Ovary (tissue), 9 donors: ENCODE measurements around the gene BRD4. TPM values are rescaled to one million over a fixed set of nuclear protein-coding genes. Genes with fewer than 3 reads are reported as not detected.

Source experiments
- DNase-seq, 5 donors: peaks; one replicate each; pipeline ENCODE4 v3.0.0-alpha.2; 2019 to 2020
- H3K27ac ChIP-seq, 2 donors: fragments of 200-600 bp; one replicate each; pipeline versions ENCODE4 v1.5.1 to v1.8.0; 2019 to 2022
- H3K27me3 ChIP-seq: fragments of 200-600 bp; one replicate; pipeline ENCODE4 v1.8.0; 2022
- H3K36me3 ChIP-seq: fragments of 200-600 bp; sonication (generic); one replicate; pipeline ENCODE4 v1.5.1; 2019
- H3K4me1 ChIP-seq: one replicate; pipeline ENCODE4 v1.8.1; 2013; ENCODE audit warnings: mild to moderate bottlenecking, moderate library complexity; ENCODE audit not compliant: insufficient read depth
- H3K4me3 ChIP-seq: fragments of 200-600 bp; sonication (generic); one replicate; pipeline ENCODE4 v1.5.1; 2017
- H3K9me3 ChIP-seq, 2 donors: fragments of 200-600 bp in 1 of 2; sonication (generic) in 1 of 2; one replicate each; pipeline versions ENCODE4 v1.5.1 to v1.8.1; 2013 to 2019; ENCODE audit warnings: mild to moderate bottlenecking in 1 of 2, moderate library complexity in 1 of 2
- CTCF ChIP-seq, 3 donors: fragments of 450-650 bp in 2 of 3; fragments of 200-600 bp in 1 of 3; IDR thresholded peaks; one replicate each; pipeline versions ENCODE4 v1.5.1 to v1.8.0; 2016 to 2022; ENCODE audit warnings: antibody characterized with exemption in 3 of 3, mild to moderate bottlenecking in 1 of 3
- EP300 ChIP-seq: sonication (generic); formaldehyde crosslinking; IDR thresholded peaks from one replicate; pipeline ENCODE4 v1.6.1; 2017; ENCODE audit warnings: antibody characterized with exemption
- POLR2A ChIP-seq: fragments of 450-650 bp; IDR thresholded peaks from one replicate; pipeline ENCODE4 v1.6.1; 2017; ENCODE audit warnings: antibody characterized with exemption, mild to moderate bottlenecking, moderate library complexity
- WGBS, 3 donors: extraction: QIAGEN DNeasy Blood & Tissue Kit in 1 of 3; methylation state at CpG; one replicate each; pipeline versions ENCODE4 v1.1.5 to v1.1.7; 2013 to 2017; 5-methylcytosine and 5-hydroxymethylcytosine counted together
- intact Hi-C, 4 donors: fragments of 100-400 bp; cut with DNase I; formaldehyde crosslinking; loops; one replicate each; pipeline versions ENCODE4 v1.11.0 to v1.15.1; 2022 to 2023
- polyA plus RNA-seq, 2 donors: library from polyadenylated mRNA; stranded (reverse); fragments of 200-250 nt in 1 of 2; fragments of 350-450 nt in 1 of 2; fragmentation: Illumina TruSeq in 1 of 2; extraction: RNeasy Lipid Tissue Mini Kit (QIAGEN cat#74804) in 1 of 2; gene quantifications; one replicate each; pipeline ENCODE4 v1.2.3, GENCODE V29; 2013 to 2014
- total RNA-seq, 7 donors: library from RNA; depleted of rRNA in 2 of 7; stranded (reverse); fragments of >200 nt in 2 of 7; fragmentation: NEBNext Ultra II Directional in 3 of 7; extraction: Animal tissue kit (Norgen Biotek cat#: 25700) in 3 of 7; gene quantifications; one replicate each; pipeline versions ENCODE4 v1.1.0 to v1.2.4, GENCODE V29; 2016 to 2023
- donor health status: DM: no; HTN: no; CAD: no; lungs with moderate emphysema.
- donor health status: DM: no; HTN: no; CAD: no.
- donor health status: Bipolar disorder and iron deficiency.
- donor health status: DM: yes; HTN: yes; CAD: no.
- donor health status: DM: no; HTN: no; CAD: no.
- donor health status: DM: yes; HTN: yes; CAD: no.

The BRD4 gene
- total and polyA plus RNA-seq, 9 donors: 19.6 to 127 (median 90.4) TPM

GRCh38 chr19:15303105-15303780 is 29.1 kb downstream of the BRD4 start:
- no peak overlapping the region for H3K27ac ChIP-seq
- no peak for DNase-seq
- WGBS, 3 donors: 25 to 34% (median 34%) methylated on average over 7 of the region's 7 CpGs
- no peaks in the 10 kb centered on the region for H3K9me3 ChIP-seq
- H3K4me1 ChIP-seq: peaks cover 31% of the 10 kb centered on the region
- H3K27me3 ChIP-seq: no peaks in the 10 kb centered on the region
- TF ChIP-seq CTCF (IDR thresholded peaks at IDR 0.05): no peak
- TF ChIP-seq POLR2A: no peak
- TF ChIP-seq EP300: no peak
- intact Hi-C loops: no loop called here
- no peak overlapping the region for H3K4me3 ChIP-seq
- no peaks in the 10 kb centered on the region for H3K36me3 ChIP-seq

- DNase-seq: no peak
- Histone ChIP-seq H3K4me1 (peaks cover 46% of the 10 kb centered on the region), H3K27ac (no peak overlapping the region), H3K36me3 (no peaks in the 10 kb centered on the region), H3K4me3 (no peak overlapping the region), H3K9me3 (no peaks in the 10 kb centered on the region), H3K27me3 (no peaks in the 10 kb centered on the region)
- WGBS, 3 donors: 53 to 63% (median 55%) methylated on average over 6 of the region's 6 CpGs
- TF ChIP-seq POLR2A (no peak), EP300 (no peak), CTCF (IDR thresholded peaks at IDR 0.05) (no peak)
- intact Hi-C loops: no loop called here
These were observed 31.7 kb downstream of the BRD4 start for GRCh38 chr19:15300533-15301197.

- no peak for DNase-seq
- no peak overlapping the region for H3K27ac ChIP-seq
- TF ChIP-seq POLR2A (no peak), CTCF (IDR thresholded peaks at IDR 0.05) (no peak), EP300 (no peak)
- peaks cover 51% of the 10 kb centered on the region for H3K4me1 ChIP-seq
- intact Hi-C loops: no loop called here
- no peaks in the 10 kb centered on the region for H3K27me3 ChIP-seq
- H3K36me3 ChIP-seq: no peaks in the 10 kb centered on the region
- no peak overlapping the region for H3K4me3 ChIP-seq
- H3K9me3 ChIP-seq: no peaks in the 10 kb centered on the region
- 63 to 64% (median 63%) methylated on average over 12 of the region's 12 CpGs for WGBS, 3 donors
These were observed 32.5 kb downstream of the BRD4 start for GRCh38 chr19:15299568-15300409.

GRCh38 chr19:15298847-15299567 is 33.3 kb downstream of the BRD4 start:
- intact Hi-C loops: no loop called here
- no peak for TF ChIP-seq CTCF (IDR thresholded peaks at IDR 0.05)
- no peak for TF ChIP-seq POLR2A
- no peak for TF ChIP-seq EP300
- H3K9me3 ChIP-seq: no peaks in the 10 kb centered on the region
- H3K4me3 ChIP-seq: no peak overlapping the region
- H3K27ac ChIP-seq: no peak overlapping the region
- H3K36me3 ChIP-seq: no peaks in the 10 kb centered on the region
- DNase-seq: no peak
- WGBS, 3 donors: 89 to 90% (median 89%) methylated on average over 7 of the region's 7 CpGs
- no peaks in the 10 kb centered on the region for H3K27me3 ChIP-seq
- H3K4me1 ChIP-seq: peaks cover 56% of the 10 kb centered on the region
